Esophagus muscularis mucosa (tissue), 3 donors: ENCODE measurements around the gene FLG2.

ENCODE experiments used
- POLR2A ChIP-seq: fragments of 450-650 bp; IDR thresholded peaks from one replicate; pipeline ENCODE4 v1.6.1; 2017; ENCODE audit warnings: antibody characterized with exemption, moderate library complexity, mild to moderate bottlenecking, low read depth
- TF ChIP-seq, protein P1 (sequence below), 3 experiments: fragments of 200-600 bp in 2 of 3; fragments of 450-650 bp in 1 of 3; sonication (generic) in 2 of 3; IDR thresholded peaks; one replicate each; pipeline ENCODE4 v1.5.1; 2017 to 2019; ENCODE audit warnings: antibody characterized with exemption in 3 of 3, mild to moderate bottlenecking in 2 of 3, moderate library complexity in 1 of 3

DNA sequence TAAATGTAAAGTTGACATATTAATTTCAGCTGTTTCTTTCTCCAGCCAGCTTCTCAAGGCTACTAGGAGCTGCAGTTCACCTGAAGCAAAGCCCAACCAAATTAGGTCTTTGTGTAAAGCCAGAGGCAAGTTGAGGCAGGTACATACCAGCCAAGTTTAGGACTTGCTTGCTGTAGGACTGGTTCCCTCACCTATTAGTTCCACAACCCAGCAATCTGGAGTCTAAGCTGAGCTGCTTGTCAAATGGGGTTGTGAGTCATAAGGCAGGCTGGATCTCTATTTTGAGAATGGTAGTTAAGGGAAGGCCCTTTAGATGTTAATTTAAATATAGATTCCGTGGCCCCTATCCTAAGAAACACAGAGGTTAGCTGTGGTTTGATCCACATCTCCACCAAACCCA is 7.6 kb upstream of the FLG2 start:
- TF ChIP-seq, protein P1, sequence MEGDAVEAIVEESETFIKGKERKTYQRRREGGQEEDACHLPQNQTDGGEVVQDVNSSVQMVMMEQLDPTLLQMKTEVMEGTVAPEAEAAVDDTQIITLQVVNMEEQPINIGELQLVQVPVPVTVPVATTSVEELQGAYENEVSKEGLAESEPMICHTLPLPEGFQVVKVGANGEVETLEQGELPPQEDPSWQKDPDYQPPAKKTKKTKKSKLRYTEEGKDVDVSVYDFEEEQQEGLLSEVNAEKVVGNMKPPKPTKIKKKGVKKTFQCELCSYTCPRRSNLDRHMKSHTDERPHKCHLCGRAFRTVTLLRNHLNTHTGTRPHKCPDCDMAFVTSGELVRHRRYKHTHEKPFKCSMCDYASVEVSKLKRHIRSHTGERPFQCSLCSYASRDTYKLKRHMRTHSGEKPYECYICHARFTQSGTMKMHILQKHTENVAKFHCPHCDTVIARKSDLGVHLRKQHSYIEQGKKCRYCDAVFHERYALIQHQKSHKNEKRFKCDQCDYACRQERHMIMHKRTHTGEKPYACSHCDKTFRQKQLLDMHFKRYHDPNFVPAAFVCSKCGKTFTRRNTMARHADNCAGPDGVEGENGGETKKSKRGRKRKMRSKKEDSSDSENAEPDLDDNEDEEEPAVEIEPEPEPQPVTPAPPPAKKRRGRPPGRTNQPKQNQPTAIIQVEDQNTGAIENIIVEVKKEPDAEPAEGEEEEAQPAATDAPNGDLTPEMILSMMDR (IDR thresholded peaks at IDR 0.05): no peak
- TF ChIP-seq POLR2A: no peak
